Sigmoid colon (tissue), 4 donors: ENCODE data around the gene MSANTD4.
"Not testable (repeated sequence)": the region's sequence is repeated elsewhere in the genome, so short reads cannot be mapped to it uniquely, and the experiment has no call there.

Experiments
- EP300 ChIP-seq, 4 donors: sonication (generic); formaldehyde crosslinking; IDR thresholded peaks; one replicate each; pipeline ENCODE4 v1.6.1; 2017; ENCODE audit warnings: antibody characterized with exemption in 4 of 4
- POLR2A ChIP-seq, 2 donors: fragments of 450-650 bp; IDR thresholded peaks; one replicate each; pipeline ENCODE4 v1.6.1; 2016; ENCODE audit warnings: antibody characterized with exemption in 2 of 2, mild to moderate bottlenecking in 2 of 2, moderate library complexity in 2 of 2
- POLR2AphosphoS5 ChIP-seq, 4 donors: sonication (generic); formaldehyde crosslinking; IDR thresholded peaks; one replicate each; pipeline ENCODE4 v1.6.1; 2017; ENCODE audit warnings: antibody characterized with exemption in 4 of 4
- TF ChIP-seq, protein P1 (sequence below), 4 experiments: fragments of 450-650 bp in 3 of 4; fragments of 200-600 bp in 1 of 4; IDR thresholded peaks; one replicate each; pipeline ENCODE4 v1.5.1; 2016 to 2019; ENCODE audit warnings: antibody characterized with exemption in 4 of 4, mild to moderate bottlenecking in 3 of 4, moderate library complexity in 2 of 4

DNA sequence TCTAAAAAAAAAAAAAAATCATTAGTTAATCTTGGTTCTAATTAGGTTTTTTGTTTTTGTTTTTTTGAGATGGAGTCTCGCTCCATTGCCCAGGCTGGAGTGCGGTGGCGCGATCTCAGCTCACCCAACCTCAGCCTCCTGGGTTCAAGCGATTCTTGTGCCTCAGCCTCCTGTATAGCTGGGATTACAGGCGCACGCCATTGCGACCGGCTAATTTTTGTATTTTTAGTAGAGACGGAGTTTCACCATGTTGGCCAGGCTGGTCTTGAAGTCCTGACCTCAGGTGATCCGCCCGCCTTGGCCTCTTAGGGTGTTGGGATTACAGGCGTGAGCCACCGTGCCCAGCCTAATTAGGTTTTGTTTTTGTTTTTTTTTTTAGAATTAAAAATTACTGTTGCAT lies 36.3 kb upstream of the MSANTD4 start:
- not testable (repeated sequence) for TF ChIP-seq EP300, POLR2AphosphoS5, POLR2A (IDR thresholded peaks at IDR 0.05)
- TF ChIP-seq, protein P1, sequence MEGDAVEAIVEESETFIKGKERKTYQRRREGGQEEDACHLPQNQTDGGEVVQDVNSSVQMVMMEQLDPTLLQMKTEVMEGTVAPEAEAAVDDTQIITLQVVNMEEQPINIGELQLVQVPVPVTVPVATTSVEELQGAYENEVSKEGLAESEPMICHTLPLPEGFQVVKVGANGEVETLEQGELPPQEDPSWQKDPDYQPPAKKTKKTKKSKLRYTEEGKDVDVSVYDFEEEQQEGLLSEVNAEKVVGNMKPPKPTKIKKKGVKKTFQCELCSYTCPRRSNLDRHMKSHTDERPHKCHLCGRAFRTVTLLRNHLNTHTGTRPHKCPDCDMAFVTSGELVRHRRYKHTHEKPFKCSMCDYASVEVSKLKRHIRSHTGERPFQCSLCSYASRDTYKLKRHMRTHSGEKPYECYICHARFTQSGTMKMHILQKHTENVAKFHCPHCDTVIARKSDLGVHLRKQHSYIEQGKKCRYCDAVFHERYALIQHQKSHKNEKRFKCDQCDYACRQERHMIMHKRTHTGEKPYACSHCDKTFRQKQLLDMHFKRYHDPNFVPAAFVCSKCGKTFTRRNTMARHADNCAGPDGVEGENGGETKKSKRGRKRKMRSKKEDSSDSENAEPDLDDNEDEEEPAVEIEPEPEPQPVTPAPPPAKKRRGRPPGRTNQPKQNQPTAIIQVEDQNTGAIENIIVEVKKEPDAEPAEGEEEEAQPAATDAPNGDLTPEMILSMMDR (IDR thresholded peaks at IDR 0.05), result not testable (repeated sequence)
